ENCODE measurements around the gene FCMR.

FCMR gene

GRCh38 chr1:206952171-206952570 is 30.4 kb upstream of the FCMR start:
- Histone ChIP-seq H3K4me3 (ENCODE audit: severe bottlenecking) (no peak overlapping the region), H3K4me1 (ENCODE audit: insufficient read depth, poor library complexity, severe bottlenecking) (no peaks in the 10 kb centered on the region), H3K27me3 (ENCODE audit: insufficient read depth, poor library complexity, severe bottlenecking) (no peaks in the 10 kb centered on the region), H3K9me3 (ENCODE audit: severe bottlenecking) (no peaks in the 10 kb centered on the region), H3K36me3 (ENCODE audit: low read depth) (no peaks in the 10 kb centered on the region), H3K27ac (ENCODE audit: poor library complexity, severe bottlenecking) (no peak overlapping the region)
- ATAC-seq (ENCODE audit: low read depth) (peak; percentile 83), DNase-seq (ENCODE audit: low spot score) (no peak)
- no peak for TF ChIP-seq CTCF (IDR thresholded peaks at IDR 0.05; ENCODE audit: poor library complexity, severe bottlenecking)

DNA sequence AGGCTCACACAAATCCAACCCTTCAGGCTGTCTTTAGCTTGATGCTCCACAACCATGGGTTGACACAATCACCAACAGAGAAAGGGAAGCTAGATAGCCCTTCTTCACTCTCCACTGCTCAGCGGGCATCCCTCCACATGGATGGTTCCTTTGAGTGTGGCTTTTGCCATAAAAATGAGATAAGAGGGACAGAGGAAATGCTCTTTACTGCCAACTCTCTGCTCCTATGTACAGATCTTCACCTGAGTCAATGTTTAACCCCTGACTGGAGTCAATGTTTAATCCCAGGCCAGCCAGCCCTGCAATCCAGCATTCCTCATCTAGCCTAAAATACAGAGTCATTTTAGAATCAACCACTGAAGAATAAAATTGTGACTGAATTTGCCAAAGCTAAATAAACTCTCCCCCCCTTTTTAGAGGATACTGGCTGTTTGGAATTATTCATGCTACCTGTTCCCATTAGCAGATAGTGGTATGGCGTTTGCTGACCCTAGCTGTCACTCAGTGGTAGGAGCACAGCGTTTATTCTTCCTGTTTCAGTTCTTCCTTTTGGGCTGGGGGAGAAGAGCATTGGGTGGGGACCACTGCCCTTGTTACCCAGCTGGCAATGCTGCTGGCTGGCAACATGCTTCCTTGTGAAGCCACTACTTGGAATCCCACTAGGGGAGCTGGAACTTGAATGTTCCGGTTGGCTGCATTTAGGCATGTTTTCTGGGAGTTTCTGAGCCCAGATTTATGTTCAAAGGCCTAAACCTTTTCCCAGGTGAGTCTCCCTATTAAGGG is 29.8 kb upstream of the FCMR start:
- TF ChIP-seq CTCF (IDR thresholded peaks at IDR 0.05; ENCODE audit: poor library complexity, severe bottlenecking): no peak
- H3K27me3 ChIP-seq (ENCODE audit: insufficient read depth, poor library complexity, severe bottlenecking): no peaks in the 10 kb centered on the region
- DNase-seq (ENCODE audit: low spot score): no peak
- H3K36me3 ChIP-seq (ENCODE audit: low read depth): no peaks in the 10 kb centered on the region
- H3K9me3 ChIP-seq (ENCODE audit: severe bottlenecking): no peaks in the 10 kb centered on the region
- no peak overlapping the region for H3K4me3 ChIP-seq (ENCODE audit: severe bottlenecking)
- H3K4me1 ChIP-seq (ENCODE audit: insufficient read depth, poor library complexity, severe bottlenecking): no peaks in the 10 kb centered on the region
- ATAC-seq (ENCODE audit: low read depth): no peak
- H3K27ac ChIP-seq (ENCODE audit: poor library complexity, severe bottlenecking): no peak overlapping the region

DNA sequence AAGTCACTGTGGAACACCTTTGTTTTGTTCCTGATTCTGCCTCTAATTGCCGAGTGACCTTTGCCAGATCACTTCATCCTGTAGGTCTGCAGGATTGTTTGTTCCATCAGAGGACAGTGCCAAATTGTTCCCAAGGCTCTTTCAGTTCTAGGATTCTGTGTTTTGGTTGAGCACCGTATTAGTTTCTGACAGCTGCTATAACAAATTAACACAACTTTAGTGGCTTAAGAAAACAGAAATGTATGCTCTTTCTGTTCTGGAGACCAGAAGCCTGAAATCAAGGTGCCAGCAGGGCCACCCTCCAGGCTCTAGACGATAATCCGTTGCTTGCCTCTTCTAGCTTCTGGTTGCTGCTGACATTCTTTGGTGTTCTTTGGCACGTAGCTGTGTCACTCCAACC is 27.9 kb upstream of the FCMR start:
- ATAC-seq (ENCODE audit: low read depth) (no peak), DNase-seq (ENCODE audit: low spot score) (no peak)
- Histone ChIP-seq H3K4me3 (ENCODE audit: severe bottlenecking) (no peak overlapping the region), H3K4me1 (ENCODE audit: insufficient read depth, poor library complexity, severe bottlenecking) (no peaks in the 10 kb centered on the region), H3K27ac (ENCODE audit: poor library complexity, severe bottlenecking) (no peak overlapping the region), H3K36me3 (ENCODE audit: low read depth) (no peaks in the 10 kb centered on the region), H3K27me3 (ENCODE audit: insufficient read depth, poor library complexity, severe bottlenecking) (no peaks in the 10 kb centered on the region), H3K9me3 (ENCODE audit: severe bottlenecking) (no peaks in the 10 kb centered on the region)
- no peak for TF ChIP-seq CTCF (IDR thresholded peaks at IDR 0.05; ENCODE audit: poor library complexity, severe bottlenecking)

DNA sequence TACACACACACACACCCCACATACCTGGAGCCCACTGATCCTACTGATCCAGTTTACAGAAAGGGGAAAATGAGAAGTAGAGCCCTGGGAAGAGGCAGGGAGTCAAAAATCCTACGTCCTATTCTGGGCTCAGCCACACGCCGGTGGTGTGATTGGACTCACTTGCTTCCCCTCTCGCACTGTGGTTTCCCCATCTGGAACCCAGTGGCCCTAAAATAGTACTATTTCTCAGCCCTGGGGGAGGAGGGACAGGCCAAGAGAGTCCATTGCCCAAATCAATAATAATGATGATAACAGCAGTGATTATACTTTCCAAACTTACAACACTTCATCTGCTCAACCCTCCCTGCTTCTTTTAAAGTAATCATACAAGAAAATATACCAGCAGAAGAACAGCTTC is 27.5 kb upstream of the FCMR start:
- no peak for DNase-seq (ENCODE audit: low spot score)
- H3K27ac ChIP-seq (ENCODE audit: poor library complexity, severe bottlenecking): no peak overlapping the region
- no peak overlapping the region for H3K4me3 ChIP-seq (ENCODE audit: severe bottlenecking)
- no peak for ATAC-seq (ENCODE audit: low read depth)
- H3K9me3 ChIP-seq (ENCODE audit: severe bottlenecking): no peaks in the 10 kb centered on the region
- no peaks in the 10 kb centered on the region for H3K27me3 ChIP-seq (ENCODE audit: insufficient read depth, poor library complexity, severe bottlenecking)
- TF ChIP-seq CTCF (IDR thresholded peaks at IDR 0.05; ENCODE audit: poor library complexity, severe bottlenecking): no peak
- no peaks in the 10 kb centered on the region for H3K36me3 ChIP-seq (ENCODE audit: low read depth)
- H3K4me1 ChIP-seq (ENCODE audit: insufficient read depth, poor library complexity, severe bottlenecking): no peaks in the 10 kb centered on the region

- no peak for ATAC-seq (ENCODE audit: low read depth)
- Histone ChIP-seq H3K9me3 (ENCODE audit: severe bottlenecking) (no peaks in the 10 kb centered on the region), H3K4me3 (ENCODE audit: severe bottlenecking) (no peak overlapping the region), H3K4me1 (ENCODE audit: insufficient read depth, poor library complexity, severe bottlenecking) (no peaks in the 10 kb centered on the region), H3K36me3 (ENCODE audit: low read depth) (no peaks in the 10 kb centered on the region), H3K27me3 (ENCODE audit: insufficient read depth, poor library complexity, severe bottlenecking) (no peaks in the 10 kb centered on the region), H3K27ac (ENCODE audit: poor library complexity, severe bottlenecking) (no peak overlapping the region)
- TF ChIP-seq CTCF (IDR thresholded peaks at IDR 0.05; ENCODE audit: poor library complexity, severe bottlenecking): no peak
- no peak for DNase-seq (ENCODE audit: low spot score)
Observed at GRCh38 chr1:206947255-206947654, 25.5 kb upstream of the FCMR start.

Measured in RWPE2 (cell line).